Measurements from ENCODE around the gene PBX4. TPM values are rescaled to one million over a fixed set of nuclear protein-coding genes. Genes with fewer than 3 reads are reported as not detected.

The PBX4 gene
- total and polyA plus RNA-seq, 2 of the 8 experiments (the other 6 are each of a cell fraction or from before 2014, with no cell fraction given) = 3.4 to 3.8 TPM

- H3K56ac ChIP-seq (replicated peaks; ENCODE audit: insufficient read length, low read depth, low read length) = no peak overlapping the region
- H3K9me3 ChIP-seq (ENCODE audit: insufficient read depth in 2 of 2, low read depth in 1 of 2, low read length in 1 of 2) = no peaks in the 10 kb centered on the region
- H2AK5ac ChIP-seq (ENCODE audit: low read depth, low read length) = no peak overlapping the region
- H2BK20ac ChIP-seq (ENCODE audit: low read length) = no peak overlapping the region
- H2BK120ac ChIP-seq (replicated peaks; ENCODE audit: low read depth, low read length) = no peak overlapping the region
- no peaks in the 10 kb centered on the region for H3K27me3 ChIP-seq (replicated peaks in 1 of 4; ENCODE audit: control insufficient read depth in 3 of 4, extremely low read depth in 1 of 4, insufficient read depth in 3 of 4, low read length in 3 of 4)
- no peak overlapping the region for H3K18ac ChIP-seq (ENCODE audit: extremely low read depth, low read length)
- peaks cover 0 to 3% (median 0%) of the 10 kb centered on the region in 4 experiments; a peak in 3 of 7 replicates for H3K4me1 ChIP-seq (replicated peaks in 1 of 4; ENCODE audit: control insufficient read depth in 3 of 4, insufficient read depth in 4 of 4, low read length in 3 of 4)
- peak overlapping the region; percentile 68; the same call in 1 of the 2 replicates for H4K8ac ChIP-seq (ENCODE audit: extremely low read depth, insufficient read depth, low read length)
- H3K27ac ChIP-seq (ENCODE audit: low read depth, low read length) = no peak overlapping the region
- peaks cover 7 to 13% of the 10 kb centered on the region in 2 experiments for H3K79me2 ChIP-seq (ENCODE audit: control insufficient read depth in 1 of 2, insufficient read depth in 2 of 2, low read length in 2 of 2)
- peaks cover 43 to 80% (median 67%) of the 10 kb centered on the region in 4 experiments for H3K36me3 ChIP-seq (ENCODE audit: control insufficient read depth in 2 of 4, insufficient read depth in 4 of 4, low read length in 3 of 4)
- ChIA-PET CTCF (ENCODE audit: partially characterized antibody) (interaction anchor here (5.0 kb wide), 1 partner anchor 13 kb away, joined by 19 read pairs; the partner anchor contains the start of gene GMIP), POLR2A (ENCODE audit: partially characterized antibody) (interaction anchor here (0.8 to 3.7 kb wide), 3 partner anchors 8 to 29 kb away, joined by 3 to 13 read pairs (median 4); partner anchors contain the start of genes GMIP and LPAR2)
- no peak overlapping the region for H4K91ac ChIP-seq (replicated peaks; ENCODE audit: insufficient read length, low read length)
- no peak overlapping the region for H3K4ac ChIP-seq (replicated peaks; ENCODE audit: insufficient read length, low read depth, low read length)
- H3K23ac ChIP-seq (ENCODE audit: insufficient read length) = no peak overlapping the region
- no peak for DNase-seq (ENCODE audit: low read depth in 1 of 2, low spot score in 2 of 2)
- H3K4me2 ChIP-seq (ENCODE audit: insufficient read depth in 1 of 2, low read depth in 2 of 2, low read length in 2 of 2) = no peak overlapping the region
- peaks cover 6 to 27% of the 10 kb centered on the region in 2 experiments for H4K20me1 ChIP-seq (replicated peaks in 1 of 2; ENCODE audit: control insufficient read depth in 1 of 2, insufficient read depth in 2 of 2, low read length in 2 of 2)
- no peaks in the 10 kb centered on the region for H3K23me2 ChIP-seq (ENCODE audit: low read depth, low read length)
- no peak overlapping the region for H3K14ac ChIP-seq (ENCODE audit: insufficient read length)
- no peak overlapping the region for H2BK5ac ChIP-seq (ENCODE audit: low read depth, low read length)
- no peak overlapping the region for H2AFZ ChIP-seq (ENCODE audit: low read length)
- 94% methylated on average over 33 of the region's 33 CpGs; no CpG with 5 or more reads in 1 of the 2 experiments for WGBS, 2 experiments (ENCODE audit: extremely low coverage in 1 of 2, insufficient coverage in 1 of 2, insufficient read length in 1 of 2, insufficient replicate concordance in 2 of 2, low coverage in 1 of 2, low lambda C conversion rate in 2 of 2, missing lambda C conversion rate in 1 of 2)
- no peak overlapping the region for H3K4me3 ChIP-seq (ENCODE audit: extremely low read depth in 1 of 4, insufficient read depth in 2 of 4, low read depth in 3 of 4, low read length in 4 of 4)
- no peak for TF ChIP-seq BRCA1 (IDR thresholded peaks at IDR 0.05; ENCODE audit: low read depth, low read length)
- TF ChIP-seq RAD21 (IDR thresholded peaks at IDR 0.05 in 1 of 2, conservative IDR thresholded peaks at IDR 0.05 in 1 of 2; ENCODE audit: low read depth in 2 of 2, low read length in 2 of 2) = no peak
- no peak for TF ChIP-seq CREB1 (IDR thresholded peaks at IDR 0.05)
- no peak for TF ChIP-seq KDM4A (IDR thresholded peaks at IDR 0.05; ENCODE audit: low read depth, low read length, severe bottlenecking)
- no peak for TF ChIP-seq NRF1 (IDR thresholded peaks at IDR 0.05; ENCODE audit: low read depth, low read length)
- TF ChIP-seq CTCF (IDR thresholded peaks at IDR 0.05; ENCODE audit: control extremely low read depth in 1 of 3, insufficient read depth in 1 of 3, low read depth in 1 of 3, low read length in 3 of 3) = no peak
- no peak for TF ChIP-seq SP2 (IDR thresholded peaks at IDR 0.05; ENCODE audit: low read length)
- peaks cover 14% of the 10 kb centered on the region for H3K79me1 ChIP-seq (ENCODE audit: low read depth, low read length)
- no peak overlapping the region for H2BK12ac ChIP-seq (ENCODE audit: low read depth, low read length)
- H4K5ac ChIP-seq (ENCODE audit: insufficient read length, low read depth, low read length) = no peak overlapping the region
- no peak overlapping the region for H3K9ac ChIP-seq (replicated peaks in 1 of 4; ENCODE audit: extremely low read depth in 1 of 4, low read depth in 3 of 4, low read length in 3 of 4)
- H2BK15ac ChIP-seq (ENCODE audit: low read length) = no peak overlapping the region
- FAIRE-seq = no peak
Observed at GRCh38 chr19:19656451-19657396, 38.2 kb upstream of the PBX4 start.
